Fibroblast of lung (primary cell): ENCODE results near the gene UBL4A. TPM values are rescaled to one million over a fixed set of nuclear protein-coding genes. Genes with fewer than 3 reads are reported as not detected.

ENCODE experiments used
- DNase-seq, 2 donors: peaks; one replicate each; pipeline versions ENCODE4 v3.0.0 to v3.0.0-alpha.2; 2010; ENCODE audit warnings: low read depth in 2 of 2
- H2AFZ ChIP-seq: 2 replicates; pipeline ENCODE4 v1.5.1; 2012; ENCODE audit warnings: low read length, control low read depth, inconsistent platforms
- H3K27ac ChIP-seq: 2 replicates; pipeline ENCODE4 v1.5.1; 2011; ENCODE audit warnings: low read length, control low read depth; ENCODE audit not compliant: insufficient read depth
- H3K27me3 ChIP-seq: 2 replicates; pipeline ENCODE4 v1.5.1; 2011; ENCODE audit warnings: mild to moderate bottlenecking, low read length; ENCODE audit not compliant: control insufficient read depth, insufficient read depth
- H3K36me3 ChIP-seq: 2 replicates; pipeline ENCODE4 v1.5.1; 2011; ENCODE audit warnings: low read length; ENCODE audit not compliant: control insufficient read depth, insufficient read depth
- H3K4me1 ChIP-seq: 2 replicates; pipeline ENCODE4 v1.5.1; 2011; ENCODE audit warnings: low read length; ENCODE audit not compliant: control insufficient read depth, insufficient read depth; ENCODE audit errors: extremely low read depth
- H3K4me2 ChIP-seq: 2 replicates; pipeline ENCODE4 v1.5.1; 2011; ENCODE audit warnings: low read length, control low read depth; ENCODE audit not compliant: insufficient read depth; ENCODE audit errors: extremely low read depth
- H3K4me3 ChIP-seq, 4 experiments: fragments of 200-600 bp in 1 of 4; sonication (generic) in 1 of 4; replicated peaks in 1 of 4; 2 replicates each; pipeline ENCODE4 v1.5.1; 2011 to 2016; ENCODE audit warnings: low read length in 4 of 4, low read depth in 3 of 4, mild to moderate bottlenecking in 3 of 4, control low read depth in 2 of 4, inconsistent platforms in 1 of 4, mixed read lengths in 1 of 4; ENCODE audit not compliant: insufficient read depth in 1 of 4; ENCODE audit errors: control extremely low read depth in 1 of 4
- H3K79me2 ChIP-seq: 2 replicates; pipeline ENCODE4 v1.5.1; 2012; ENCODE audit warnings: mild to moderate bottlenecking, low read length, inconsistent platforms; ENCODE audit not compliant: control insufficient read depth, insufficient read depth
- H3K9ac ChIP-seq: 2 replicates; pipeline ENCODE4 v1.5.1; 2011; ENCODE audit warnings: mild to moderate bottlenecking, low read length, control low read depth; ENCODE audit not compliant: insufficient read depth
- H3K9me3 ChIP-seq: 2 replicates; pipeline ENCODE4 v1.5.1; 2012; ENCODE audit warnings: low read depth, low read length; ENCODE audit not compliant: control insufficient read depth, insufficient read depth
- H4K20me1 ChIP-seq: 2 replicates; pipeline ENCODE4 v1.5.1; 2011; ENCODE audit warnings: low read length; ENCODE audit not compliant: control insufficient read depth, insufficient read depth; ENCODE audit errors: extremely low read depth
- CTCF ChIP-seq, 2 donors: IDR thresholded peaks in 1 of 2; conservative IDR thresholded peaks in 1 of 2; 1 replicate in 1 of 2; 2 replicates in 1 of 2; pipeline ENCODE4 v1.5.1; 2011 to 2012; ENCODE audit warnings: low read length in 2 of 2, control low read depth in 1 of 2, inconsistent platforms in 1 of 2, low read depth in 1 of 2, mild to moderate bottlenecking in 1 of 2
- EZH2 ChIP-seq: IDR thresholded peaks from 2 replicates; pipeline ENCODE4 v1.5.1; 2012; ENCODE audit warnings: low read length, control low read depth, mild to moderate bottlenecking; ENCODE audit errors: missing control alignments
- polyA plus RNA-seq, 2 donors: library from polyadenylated mRNA; depleted of rRNA in 1 of 2; stranded (reverse) in 1 of 2; unstranded in 1 of 2; fragments of >200 nt; gene quantifications; 2 replicates each; pipeline ENCODE4 v1.2.1, GENCODE V29; 2011 to 2012; ENCODE audit warnings: missing spikeins in 1 of 2
- total RNA-seq: library from RNA; depleted of rRNA; stranded (reverse); fragments of >200 nt; gene quantifications from 2 replicates; pipeline ENCODE4 v1.2.1, GENCODE V29; 2014

Gene UBL4A
- total and polyA plus RNA-seq, 2 donors (not counting 1 experiment from before 2014, with no cell fraction given), result 17.9 to 42.8 TPM

GRCh38 chrX:154472685-154473632 is 13.5 kb downstream of the UBL4A start:
- H4K20me1 ChIP-seq, result no peaks in the 10 kb centered on the region
- no peaks in the 10 kb centered on the region for H3K4me1 ChIP-seq
- no peak overlapping the region for H3K9ac ChIP-seq
- DNase-seq, result no peak
- H3K79me2 ChIP-seq, result no peaks in the 10 kb centered on the region
- no peak overlapping the region for H3K4me3 ChIP-seq
- no peak overlapping the region for H3K4me2 ChIP-seq
- TF ChIP-seq EZH2 (no peak), CTCF (conservative IDR thresholded peaks at IDR 0.05 in 1 of 2, IDR thresholded peaks at IDR 0.05 in 1 of 2; ENCODE audit: low read depth in 1 of 2, low read length in 2 of 2) (no peak)
- no peaks in the 10 kb centered on the region for H3K27me3 ChIP-seq
- H3K27ac ChIP-seq, result no peak overlapping the region
- peaks cover 16% of the 10 kb centered on the region for H3K36me3 ChIP-seq
- no peaks in the 10 kb centered on the region for H3K9me3 ChIP-seq
- no peak overlapping the region for H2AFZ ChIP-seq

- H3K36me3 ChIP-seq, result peaks cover 19% of the 10 kb centered on the region
- DNase-seq, result no peak
- H3K27ac ChIP-seq, result no peak overlapping the region
- no peaks in the 10 kb centered on the region for H3K27me3 ChIP-seq
- no peaks in the 10 kb centered on the region for H4K20me1 ChIP-seq
- no peaks in the 10 kb centered on the region for H3K79me2 ChIP-seq
- H3K9ac ChIP-seq, result no peak overlapping the region
- no peak overlapping the region for H3K4me3 ChIP-seq
- H3K9me3 ChIP-seq, result no peaks in the 10 kb centered on the region
- no peak overlapping the region for H3K4me2 ChIP-seq
- H3K4me1 ChIP-seq, result no peaks in the 10 kb centered on the region
- H2AFZ ChIP-seq, result no peak overlapping the region
- TF ChIP-seq EZH2 (no peak), CTCF (conservative IDR thresholded peaks at IDR 0.05 in 1 of 2, IDR thresholded peaks at IDR 0.05 in 1 of 2; ENCODE audit: low read depth in 1 of 2, low read length in 2 of 2) (no peak)
Measured at GRCh38 chrX:154471839-154472684, 14.4 kb downstream of the UBL4A start.
